ENCODE measurements around the gene BCAS3. TPM values are rescaled to one million over a fixed set of nuclear protein-coding genes. Genes with fewer than 3 reads are reported as not detected.

Gene BCAS3
- total RNA-seq, 1 donor from 2014 or later: 14.5 TPM

DNA sequence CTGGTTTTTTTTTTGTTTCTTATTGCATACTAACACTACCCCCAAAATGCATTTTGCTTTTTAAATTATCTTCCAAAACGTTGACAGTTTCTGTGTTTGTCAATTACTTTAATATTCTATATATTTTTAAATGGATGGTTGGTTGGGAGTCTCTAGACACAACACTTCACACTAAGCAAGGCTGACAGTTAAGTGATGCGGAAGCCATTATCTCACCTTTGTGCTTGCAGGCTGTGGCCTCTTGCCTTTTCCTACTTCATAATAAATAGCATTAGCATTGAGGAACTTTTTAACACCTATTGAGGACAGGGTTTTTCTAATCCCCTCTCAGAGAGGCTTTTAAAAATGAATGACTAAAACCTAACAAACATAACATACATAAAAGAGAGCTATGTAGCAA lies 441.2 kb downstream of the BCAS3 start:
- H3K4me1 ChIP-seq (ENCODE audit: insufficient read depth, low read length): no peaks in the 10 kb centered on the region
- no peaks in the 10 kb centered on the region for H3K36me3 ChIP-seq (ENCODE audit: insufficient read depth, low read length)
- TF ChIP-seq, protein P1, sequence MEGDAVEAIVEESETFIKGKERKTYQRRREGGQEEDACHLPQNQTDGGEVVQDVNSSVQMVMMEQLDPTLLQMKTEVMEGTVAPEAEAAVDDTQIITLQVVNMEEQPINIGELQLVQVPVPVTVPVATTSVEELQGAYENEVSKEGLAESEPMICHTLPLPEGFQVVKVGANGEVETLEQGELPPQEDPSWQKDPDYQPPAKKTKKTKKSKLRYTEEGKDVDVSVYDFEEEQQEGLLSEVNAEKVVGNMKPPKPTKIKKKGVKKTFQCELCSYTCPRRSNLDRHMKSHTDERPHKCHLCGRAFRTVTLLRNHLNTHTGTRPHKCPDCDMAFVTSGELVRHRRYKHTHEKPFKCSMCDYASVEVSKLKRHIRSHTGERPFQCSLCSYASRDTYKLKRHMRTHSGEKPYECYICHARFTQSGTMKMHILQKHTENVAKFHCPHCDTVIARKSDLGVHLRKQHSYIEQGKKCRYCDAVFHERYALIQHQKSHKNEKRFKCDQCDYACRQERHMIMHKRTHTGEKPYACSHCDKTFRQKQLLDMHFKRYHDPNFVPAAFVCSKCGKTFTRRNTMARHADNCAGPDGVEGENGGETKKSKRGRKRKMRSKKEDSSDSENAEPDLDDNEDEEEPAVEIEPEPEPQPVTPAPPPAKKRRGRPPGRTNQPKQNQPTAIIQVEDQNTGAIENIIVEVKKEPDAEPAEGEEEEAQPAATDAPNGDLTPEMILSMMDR (IDR thresholded peaks at IDR 0.05; ENCODE audit: insufficient read depth, low read depth, low read length): no peak
- H3K4me2 ChIP-seq (ENCODE audit: low read length): no peak overlapping the region
- Mint-ChIP-seq H3K9me3 (ENCODE audit: unreplicated experiment) (peaks cover 5% of the 10 kb centered on the region), H3K4me3 (ENCODE audit: unreplicated experiment) (no peak overlapping the region), H3K4me1 (ENCODE audit: low read depth, unreplicated experiment) (no peaks in the 10 kb centered on the region), H3K27me3 (ENCODE audit: low read depth, unreplicated experiment) (no peaks in the 10 kb centered on the region), H3K27ac (ENCODE audit: unreplicated experiment) (no peak overlapping the region), H3K36me3 (ENCODE audit: low read depth, unreplicated experiment) (no peaks in the 10 kb centered on the region)
- DNase-seq (ENCODE audit: low read depth): no peak
- H3K79me2 ChIP-seq (ENCODE audit: insufficient read depth, low read length): no peaks in the 10 kb centered on the region
- no peak for FAIRE-seq
- no peaks in the 10 kb centered on the region for H3K27me3 ChIP-seq (ENCODE audit: insufficient read depth, low read length)
- H3K9me3 ChIP-seq (ENCODE audit: insufficient read depth, low read depth, low read length): no peaks in the 10 kb centered on the region
- H3K27ac ChIP-seq (ENCODE audit: low read depth, low read length): no peak overlapping the region
- no peak overlapping the region for H2AFZ ChIP-seq (ENCODE audit: low read depth, low read length)
- H3K4me3 ChIP-seq (ENCODE audit: insufficient read depth, low read depth, low read length): no peak overlapping the region
- H3K9ac ChIP-seq (ENCODE audit: low read length): no peak overlapping the region
- no peaks in the 10 kb centered on the region for H4K20me1 ChIP-seq (ENCODE audit: insufficient read depth, low read length)

DNA sequence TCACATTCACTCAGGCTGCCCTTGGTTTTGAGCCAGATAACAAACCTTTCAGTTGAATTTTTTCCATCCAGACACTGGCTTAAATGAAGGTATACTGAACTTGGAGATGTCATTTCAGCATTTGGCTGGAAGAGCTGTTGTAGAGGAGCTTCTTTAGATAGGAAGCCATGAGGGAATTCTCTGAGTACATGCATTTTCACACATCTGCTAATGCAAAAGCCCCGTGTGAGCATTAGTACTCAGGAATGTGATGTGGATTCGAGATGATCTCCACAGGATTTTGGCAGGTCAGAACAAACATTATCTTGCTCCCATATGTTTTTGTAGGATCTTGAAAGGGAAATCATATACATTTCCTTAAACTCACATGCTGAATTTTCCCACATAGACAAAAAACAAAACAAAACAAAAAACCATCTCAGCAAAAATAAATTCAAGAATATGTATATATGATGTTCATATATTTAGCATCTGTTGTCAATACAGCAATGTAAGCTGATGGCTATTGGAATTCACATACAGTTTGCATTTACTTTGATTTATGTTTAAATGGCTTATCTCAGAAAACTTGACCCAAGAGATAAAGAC lies 444.8 kb downstream of the BCAS3 start:
- Mint-ChIP-seq H3K27me3 (ENCODE audit: low read depth, unreplicated experiment) (no peaks in the 10 kb centered on the region), H3K4me1 (ENCODE audit: low read depth, unreplicated experiment) (no peaks in the 10 kb centered on the region), H3K27ac (ENCODE audit: unreplicated experiment) (no peak overlapping the region), H3K4me3 (ENCODE audit: unreplicated experiment) (no peak overlapping the region), H3K9me3 (ENCODE audit: unreplicated experiment) (no peaks in the 10 kb centered on the region), H3K36me3 (ENCODE audit: low read depth, unreplicated experiment) (no peaks in the 10 kb centered on the region)
- DNase-seq (ENCODE audit: low read depth) (no peak), FAIRE-seq (no peak)
- Histone ChIP-seq H4K20me1 (ENCODE audit: insufficient read depth, low read length) (no peaks in the 10 kb centered on the region), H2AFZ (ENCODE audit: low read depth, low read length) (no peak overlapping the region), H3K4me3 (ENCODE audit: insufficient read depth, low read depth, low read length) (no peak overlapping the region), H3K9me3 (ENCODE audit: insufficient read depth, low read depth, low read length) (no peaks in the 10 kb centered on the region), H3K36me3 (ENCODE audit: insufficient read depth, low read length) (no peaks in the 10 kb centered on the region), H3K4me2 (ENCODE audit: low read length) (no peak overlapping the region), H3K79me2 (ENCODE audit: insufficient read depth, low read length) (no peaks in the 10 kb centered on the region), H3K9ac (ENCODE audit: low read length) (no peak overlapping the region), H3K4me1 (ENCODE audit: insufficient read depth, low read length) (no peaks in the 10 kb centered on the region), H3K27me3 (ENCODE audit: insufficient read depth, low read length) (no peaks in the 10 kb centered on the region), H3K27ac (ENCODE audit: low read depth, low read length) (no peak overlapping the region)
- TF ChIP-seq, protein P1 (IDR thresholded peaks at IDR 0.05; ENCODE audit: insufficient read depth, low read depth, low read length): no peak
- TF ChIP-seq EZH2 (IDR thresholded peaks at IDR 0.05; ENCODE audit: insufficient read depth, low read length): no peak

DNA sequence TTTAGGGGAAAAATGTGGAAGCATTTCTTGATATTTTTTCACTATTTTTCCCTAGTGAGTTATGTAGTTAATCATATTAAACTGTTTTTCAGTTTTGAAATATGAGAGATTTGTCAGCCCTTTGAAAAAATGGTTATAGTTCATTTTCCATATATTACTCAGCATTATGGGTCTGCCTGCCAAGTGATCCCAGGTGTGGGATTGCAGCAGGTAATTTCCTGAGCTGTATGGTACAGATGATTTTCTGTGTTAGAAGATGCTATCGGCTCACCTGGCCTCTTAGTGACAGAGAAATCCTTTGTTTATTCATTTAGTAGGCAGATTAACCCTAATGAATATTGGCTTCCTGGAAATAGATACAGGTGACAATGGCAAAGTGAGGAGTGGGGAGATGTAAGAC lies 446.9 kb downstream of the BCAS3 start:
- Histone ChIP-seq H3K27ac (ENCODE audit: low read depth, low read length) (no peak overlapping the region), H4K20me1 (ENCODE audit: insufficient read depth, low read length) (no peaks in the 10 kb centered on the region), H3K36me3 (ENCODE audit: insufficient read depth, low read length) (no peaks in the 10 kb centered on the region), H3K79me2 (ENCODE audit: insufficient read depth, low read length) (no peaks in the 10 kb centered on the region), H3K9ac (ENCODE audit: low read length) (no peak overlapping the region), H2AFZ (ENCODE audit: low read depth, low read length) (no peak overlapping the region), H3K4me1 (ENCODE audit: insufficient read depth, low read length) (no peaks in the 10 kb centered on the region), H3K4me2 (ENCODE audit: low read length) (no peak overlapping the region), H3K4me3 (ENCODE audit: insufficient read depth, low read depth, low read length) (no peak overlapping the region), H3K9me3 (ENCODE audit: insufficient read depth, low read depth, low read length) (no peaks in the 10 kb centered on the region), H3K27me3 (ENCODE audit: insufficient read depth, low read length) (no peaks in the 10 kb centered on the region)
- no peaks in the 10 kb centered on the region for H3K27me3 Mint-ChIP-seq (ENCODE audit: low read depth, unreplicated experiment)
- no peak overlapping the region for H3K4me3 Mint-ChIP-seq (ENCODE audit: unreplicated experiment)
- FAIRE-seq: no peak
- TF ChIP-seq, protein P1 (IDR thresholded peaks at IDR 0.05; ENCODE audit: insufficient read depth, low read depth, low read length): no peak
- no peak for TF ChIP-seq EZH2 (IDR thresholded peaks at IDR 0.05; ENCODE audit: insufficient read depth, low read length)
- H3K36me3 Mint-ChIP-seq (ENCODE audit: low read depth, unreplicated experiment): no peaks in the 10 kb centered on the region
- H3K9me3 Mint-ChIP-seq (ENCODE audit: unreplicated experiment): no peaks in the 10 kb centered on the region
- no peak for DNase-seq (ENCODE audit: low read depth)
- H3K4me1 Mint-ChIP-seq (ENCODE audit: low read depth, unreplicated experiment): no peaks in the 10 kb centered on the region
- H3K27ac Mint-ChIP-seq (ENCODE audit: unreplicated experiment): no peak overlapping the region
